Suprapubic skin (tissue), 4 donors: ENCODE measurements around the gene PLEKHG4B. TPM values are rescaled to one million over a fixed set of nuclear protein-coding genes. Genes with fewer than 3 reads are reported as not detected.

Experiments used
- DNase-seq, 2 donors: peaks; one replicate each; pipeline ENCODE4 v3.0.0-alpha.2; 2019; ENCODE audit warnings: low spot score in 2 of 2
- H3K27ac ChIP-seq: fragments of 200-600 bp; sonication (generic); one replicate; pipeline ENCODE4 v1.5.1; 2019
- H3K27me3 ChIP-seq: fragments of 200-600 bp; sonication (generic); one replicate; pipeline ENCODE4 v1.5.1; 2019
- H3K36me3 ChIP-seq: fragments of 200-600 bp; sonication (generic); one replicate; pipeline ENCODE4 v1.5.1; 2019
- H3K4me1 ChIP-seq: fragments of 200-600 bp; sonication (generic); one replicate; pipeline ENCODE4 v1.5.1; 2019
- H3K4me3 ChIP-seq: fragments of 200-600 bp; sonication (generic); one replicate; pipeline ENCODE4 v1.5.1; 2019; ENCODE audit warnings: mild to moderate bottlenecking
- H3K9me3 ChIP-seq: fragments of 200-600 bp; sonication (generic); one replicate; pipeline ENCODE4 v1.5.1; 2019
- EP300 ChIP-seq: sonication (generic); formaldehyde crosslinking; IDR thresholded peaks from one replicate; pipeline ENCODE4 v1.6.1; 2017; ENCODE audit warnings: antibody characterized with exemption
- POLR2A ChIP-seq, 2 donors: fragments of 450-650 bp; IDR thresholded peaks; one replicate each; pipeline ENCODE4 v1.6.1; 2017; ENCODE audit warnings: antibody characterized with exemption in 2 of 2, mild to moderate bottlenecking in 2 of 2, moderate library complexity in 2 of 2
- POLR2AphosphoS5 ChIP-seq, 3 donors: sonication (generic); formaldehyde crosslinking; IDR thresholded peaks; one replicate each; pipeline ENCODE4 v1.6.1; 2017; ENCODE audit warnings: antibody characterized with exemption in 3 of 3
- whole genome bisulfite sequencing: methylation state at CpG from one replicate; pipeline ENCODE4 v1.1.5; 2018; 5-methylcytosine and 5-hydroxymethylcytosine counted together
- total RNA-seq, 4 donors: library from RNA; depleted of rRNA; stranded (reverse); fragments of >200 nt; gene quantifications; one replicate each; pipeline ENCODE4 v1.1.0, GENCODE V29; 2016
- TF ChIP-seq, protein P1 (sequence below), 2 donors: fragments of 200-600 bp in 1 of 2; fragments of 450-650 bp in 1 of 2; sonication (generic) in 1 of 2; IDR thresholded peaks; one replicate each; pipeline ENCODE4 v1.5.1; 2016 to 2019; ENCODE audit warnings: antibody characterized with exemption in 2 of 2, mild to moderate bottlenecking in 1 of 2, moderate library complexity in 1 of 2

PLEKHG4B gene
- total RNA-seq, 4 donors from 2014 or later, result 0.45 to 2.4 (median 1.2) TPM

DNA sequence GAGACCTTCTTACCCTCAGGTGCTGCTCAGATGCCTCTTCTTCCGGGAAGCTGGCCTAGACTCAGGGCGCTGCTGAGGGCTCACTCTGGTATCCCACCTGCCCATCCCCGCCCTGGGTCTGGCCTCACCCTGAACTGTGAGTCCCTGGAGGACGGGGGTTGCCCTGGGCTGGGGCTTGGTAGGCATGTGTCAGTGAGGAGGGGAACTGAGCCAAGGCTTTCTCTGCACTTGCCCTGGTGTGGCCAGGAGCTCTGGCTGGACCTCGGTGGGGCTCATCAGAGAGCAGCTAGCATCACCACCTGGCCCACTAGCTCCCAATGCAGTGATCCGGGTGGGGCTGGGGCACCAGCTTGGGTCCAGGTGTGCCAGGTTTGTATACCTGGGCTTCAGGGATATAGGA is 15.6 kb downstream of the PLEKHG4B start:
- no peak overlapping the region for H3K27ac ChIP-seq
- peaks cover 9% of the 10 kb centered on the region for H3K27me3 ChIP-seq
- H3K36me3 ChIP-seq, result no peaks in the 10 kb centered on the region
- TF ChIP-seq POLR2AphosphoS5 (IDR thresholded peaks at IDR 0.05) (no peak), EP300 (no peak), POLR2A (IDR thresholded peaks at IDR 0.05) (no peak)
- TF ChIP-seq, protein P1, sequence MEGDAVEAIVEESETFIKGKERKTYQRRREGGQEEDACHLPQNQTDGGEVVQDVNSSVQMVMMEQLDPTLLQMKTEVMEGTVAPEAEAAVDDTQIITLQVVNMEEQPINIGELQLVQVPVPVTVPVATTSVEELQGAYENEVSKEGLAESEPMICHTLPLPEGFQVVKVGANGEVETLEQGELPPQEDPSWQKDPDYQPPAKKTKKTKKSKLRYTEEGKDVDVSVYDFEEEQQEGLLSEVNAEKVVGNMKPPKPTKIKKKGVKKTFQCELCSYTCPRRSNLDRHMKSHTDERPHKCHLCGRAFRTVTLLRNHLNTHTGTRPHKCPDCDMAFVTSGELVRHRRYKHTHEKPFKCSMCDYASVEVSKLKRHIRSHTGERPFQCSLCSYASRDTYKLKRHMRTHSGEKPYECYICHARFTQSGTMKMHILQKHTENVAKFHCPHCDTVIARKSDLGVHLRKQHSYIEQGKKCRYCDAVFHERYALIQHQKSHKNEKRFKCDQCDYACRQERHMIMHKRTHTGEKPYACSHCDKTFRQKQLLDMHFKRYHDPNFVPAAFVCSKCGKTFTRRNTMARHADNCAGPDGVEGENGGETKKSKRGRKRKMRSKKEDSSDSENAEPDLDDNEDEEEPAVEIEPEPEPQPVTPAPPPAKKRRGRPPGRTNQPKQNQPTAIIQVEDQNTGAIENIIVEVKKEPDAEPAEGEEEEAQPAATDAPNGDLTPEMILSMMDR (IDR thresholded peaks at IDR 0.05), result no peak
- H3K4me3 ChIP-seq, result no peak overlapping the region
- no peaks in the 10 kb centered on the region for H3K9me3 ChIP-seq
- DNase-seq, result no peak
- H3K4me1 ChIP-seq, result no peaks in the 10 kb centered on the region
- 84% methylated on average over 4 of the region's 6 CpGs for WGBS

DNA sequence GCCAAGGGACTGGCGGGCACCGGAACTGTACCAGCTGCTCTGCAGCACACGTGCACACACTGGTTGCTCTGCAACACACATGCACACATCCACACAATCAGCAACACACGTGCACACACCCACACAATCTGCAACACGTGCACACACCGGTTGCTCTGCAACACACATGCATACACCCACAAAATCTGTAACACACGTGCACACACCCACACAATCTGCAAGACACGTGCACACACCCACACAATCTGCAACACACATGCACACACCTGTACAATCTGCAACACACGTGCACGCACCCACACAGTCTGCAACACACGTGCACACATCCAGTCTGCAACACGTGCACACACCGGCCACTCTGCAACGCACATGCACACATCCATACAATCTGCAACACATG is 17.9 kb downstream of the PLEKHG4B start:
- no peaks in the 10 kb centered on the region for H3K9me3 ChIP-seq
- no peaks in the 10 kb centered on the region for H3K4me1 ChIP-seq
- TF ChIP-seq POLR2A (IDR thresholded peaks at IDR 0.05) (no peak), EP300 (no peak), POLR2AphosphoS5 (IDR thresholded peaks at IDR 0.05) (no peak)
- TF ChIP-seq, protein P1 (IDR thresholded peaks at IDR 0.05), result no peak
- no peak overlapping the region for H3K4me3 ChIP-seq
- no peak for DNase-seq
- no peaks in the 10 kb centered on the region for H3K36me3 ChIP-seq
- no peak overlapping the region for H3K27ac ChIP-seq
- H3K27me3 ChIP-seq, result peaks cover 12% of the 10 kb centered on the region
- WGBS, result 88% methylated on average over 14 of the region's 14 CpGs

DNA sequence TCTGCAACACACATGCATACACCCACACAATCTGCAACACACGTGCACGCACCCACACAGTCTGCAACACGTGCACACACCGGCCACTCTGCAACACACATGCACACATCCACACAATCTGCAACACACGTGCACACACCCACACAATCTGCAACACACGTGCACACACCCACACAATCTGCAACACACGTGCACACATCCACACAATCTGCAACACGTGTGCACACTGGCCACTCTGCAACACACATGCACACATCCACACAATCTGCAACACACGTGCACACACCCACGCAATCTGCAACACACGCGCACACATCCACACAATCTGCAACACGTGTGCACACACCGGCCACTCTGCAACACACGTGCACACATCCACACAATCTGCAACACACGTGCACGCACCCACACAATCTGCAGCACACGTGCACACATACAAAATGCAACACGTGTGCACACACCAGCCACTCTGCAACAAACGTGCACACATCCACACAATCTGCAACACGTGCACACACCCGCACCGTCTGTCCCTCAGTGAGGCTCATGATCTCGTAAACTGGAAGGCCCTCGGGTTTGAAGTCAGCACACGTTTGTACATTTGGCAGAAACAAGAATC is 18.4 kb downstream of the PLEKHG4B start:
- TF ChIP-seq POLR2AphosphoS5 (IDR thresholded peaks at IDR 0.05) (no peak), POLR2A (IDR thresholded peaks at IDR 0.05) (no peak), EP300 (no peak)
- TF ChIP-seq, protein P1 (IDR thresholded peaks at IDR 0.05), result no peak
- H3K27ac ChIP-seq, result no peak overlapping the region
- 89% methylated on average over 26 of the region's 26 CpGs for WGBS
- peaks cover 12% of the 10 kb centered on the region for H3K27me3 ChIP-seq
- no peak overlapping the region for H3K4me3 ChIP-seq
- no peaks in the 10 kb centered on the region for H3K36me3 ChIP-seq
- no peaks in the 10 kb centered on the region for H3K4me1 ChIP-seq
- no peaks in the 10 kb centered on the region for H3K9me3 ChIP-seq
- no peak for DNase-seq

DNA sequence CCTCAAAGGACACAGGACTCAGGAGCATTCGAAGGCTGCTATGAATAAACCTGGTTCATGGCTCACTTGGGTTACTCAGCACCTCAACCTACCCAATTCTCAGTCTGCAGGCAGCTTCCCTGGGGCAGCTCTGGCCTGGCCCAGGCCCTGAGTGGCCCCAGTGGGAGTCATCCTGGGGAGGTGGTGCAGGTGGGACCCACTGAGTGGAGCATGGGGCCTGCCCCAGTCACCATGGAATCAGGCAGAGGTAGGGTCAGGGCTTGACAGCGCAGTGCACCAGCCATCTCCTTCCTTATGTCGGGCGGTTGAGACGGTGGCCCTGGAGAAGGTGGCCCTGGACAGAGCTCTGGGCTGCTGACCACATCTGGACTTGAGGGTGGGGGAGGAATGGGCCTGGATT is 19.2 kb downstream of the PLEKHG4B start:
- H3K27me3 ChIP-seq, result peaks cover 12% of the 10 kb centered on the region
- H3K9me3 ChIP-seq, result no peaks in the 10 kb centered on the region
- TF ChIP-seq EP300, result no peak
- TF ChIP-seq POLR2A (IDR thresholded peaks at IDR 0.05), result no peak
- no peak for TF ChIP-seq POLR2AphosphoS5 (IDR thresholded peaks at IDR 0.05)
- TF ChIP-seq, protein P1 (IDR thresholded peaks at IDR 0.05), result no peak
- no peak overlapping the region for H3K4me3 ChIP-seq
- H3K36me3 ChIP-seq, result no peaks in the 10 kb centered on the region
- WGBS, result no CpG with 5 or more reads among the region's 5 CpGs
- no peak for DNase-seq
- no peaks in the 10 kb centered on the region for H3K4me1 ChIP-seq
- H3K27ac ChIP-seq, result no peak overlapping the region

DNA sequence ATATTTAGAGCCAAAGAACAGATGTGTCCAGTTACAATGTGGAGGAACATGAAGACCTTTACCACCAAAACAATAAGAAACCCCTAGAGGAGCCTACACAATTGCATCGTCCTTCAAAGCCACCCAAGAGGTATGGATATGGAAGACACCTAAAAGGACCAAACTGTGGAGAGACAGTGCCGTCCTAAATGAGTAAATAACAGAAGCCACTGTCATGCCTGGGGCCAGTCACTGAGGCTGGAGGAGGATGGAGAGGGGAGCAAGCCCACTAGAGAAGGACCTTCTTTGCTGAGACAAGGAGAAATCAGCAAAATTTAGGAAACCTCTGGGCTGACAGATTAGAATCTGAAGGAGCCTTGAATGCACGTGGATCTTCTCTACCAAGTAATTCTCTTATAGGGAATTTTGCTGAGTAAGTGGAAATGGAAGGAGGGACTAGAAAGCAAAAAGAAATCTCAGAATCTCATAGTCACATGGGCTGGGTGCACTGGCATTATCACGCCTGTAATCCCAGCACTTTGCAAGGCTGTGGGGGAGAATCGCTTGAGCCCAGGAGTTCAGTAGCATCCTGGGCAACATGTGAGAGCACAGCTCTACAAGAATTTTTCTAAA is 27.6 kb downstream of the PLEKHG4B start:
- Histone ChIP-seq H3K4me3 (no peak overlapping the region), H3K27ac (no peak overlapping the region), H3K27me3 (no peaks in the 10 kb centered on the region), H3K9me3 (peaks cover 9% of the 10 kb centered on the region), H3K36me3 (no peaks in the 10 kb centered on the region), H3K4me1 (no peaks in the 10 kb centered on the region)
- 90% methylated on average over 5 of the region's 5 CpGs for WGBS
- no peak for TF ChIP-seq POLR2AphosphoS5 (IDR thresholded peaks at IDR 0.05)
- TF ChIP-seq POLR2A (IDR thresholded peaks at IDR 0.05), result no peak
- no peak for TF ChIP-seq EP300
- TF ChIP-seq, protein P1 (IDR thresholded peaks at IDR 0.05), result no peak
- DNase-seq, result no peak
